ENCODE data around the gene MDN1. TPM values are rescaled to one million over a fixed set of nuclear protein-coding genes. Genes with fewer than 3 reads are reported as not detected.
A peak's percentile ranks its signal among the peaks of the same experiment; 100 is the strongest.

MDN1 gene
- total RNA-seq, 2 donors from 2014 or later, result 21.3 to 36.0 TPM

- Histone ChIP-seq H3K27me3 (replicated peaks; ENCODE audit: insufficient read depth) (no peaks in the 10 kb centered on the region), H3K4me3 (no peak overlapping the region), H3K9me3 (no peaks in the 10 kb centered on the region), H3K27ac (no peak overlapping the region), H3K4me1 (ENCODE audit: control insufficient read depth in 1 of 2, low read depth in 2 of 2) (no peaks in the 10 kb centered on the region), H3K36me3 (no peaks in the 10 kb centered on the region)
- no peak for ATAC-seq (ENCODE audit: insufficient number of reproducible peaks, low FRiP score, low read depth)
- DNase-seq (ENCODE audit: low spot score), result no peak
- no peak for TF ChIP-seq CTCF (IDR thresholded peaks at IDR 0.05)
Observed at GRCh38 chr6:89799096-89799495, 20.5 kb downstream of the MDN1 start.

DNA sequence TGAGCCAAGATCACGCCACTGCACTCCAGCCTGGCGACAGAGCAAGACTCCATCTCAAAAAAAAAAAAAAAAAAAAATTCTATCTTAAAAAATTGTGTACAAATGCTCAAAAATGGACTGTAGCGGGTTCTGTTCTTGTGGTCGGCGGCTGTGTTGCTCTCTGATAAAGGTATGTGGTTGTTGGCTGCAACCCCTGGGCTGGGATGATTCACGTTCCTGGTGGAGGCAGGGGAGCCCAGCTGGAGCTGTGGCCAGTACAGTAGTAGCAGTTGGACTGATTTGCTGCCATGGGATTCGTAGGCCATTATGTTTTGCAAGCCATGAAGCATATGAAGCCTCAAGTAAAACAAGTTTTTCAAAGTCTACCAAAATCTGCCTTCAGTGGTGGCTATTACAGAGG, 22.3 kb downstream of the MDN1 start:
- Histone ChIP-seq H3K27me3 (replicated peaks; ENCODE audit: insufficient read depth) (no peaks in the 10 kb centered on the region), H3K4me1 (ENCODE audit: control insufficient read depth in 1 of 2, low read depth in 2 of 2) (no peaks in the 10 kb centered on the region), H3K4me3 (no peak overlapping the region), H3K9me3 (no peaks in the 10 kb centered on the region), H3K36me3 (peaks cover 3% of the 10 kb centered on the region), H3K27ac (no peak overlapping the region)
- TF ChIP-seq CTCF (IDR thresholded peaks at IDR 0.05), result no peak
- DNase-seq (ENCODE audit: low spot score) (peak; percentile 24), ATAC-seq (ENCODE audit: insufficient number of reproducible peaks, low FRiP score, low read depth) (peak; percentile 58)

- Histone ChIP-seq H3K27me3 (replicated peaks; ENCODE audit: insufficient read depth) (no peaks in the 10 kb centered on the region), H3K36me3 (peaks cover 3% of the 10 kb centered on the region), H3K4me1 (ENCODE audit: control insufficient read depth in 1 of 2, low read depth in 2 of 2) (no peaks in the 10 kb centered on the region), H3K4me3 (no peak overlapping the region), H3K27ac (no peak overlapping the region), H3K9me3 (no peaks in the 10 kb centered on the region)
- no peak for TF ChIP-seq CTCF (IDR thresholded peaks at IDR 0.05)
- ATAC-seq (ENCODE audit: insufficient number of reproducible peaks, low FRiP score, low read depth) (no peak), DNase-seq (ENCODE audit: low spot score) (no peak)
Observed at GRCh38 chr6:89794324-89794723, 25.3 kb downstream of the MDN1 start.

DNA sequence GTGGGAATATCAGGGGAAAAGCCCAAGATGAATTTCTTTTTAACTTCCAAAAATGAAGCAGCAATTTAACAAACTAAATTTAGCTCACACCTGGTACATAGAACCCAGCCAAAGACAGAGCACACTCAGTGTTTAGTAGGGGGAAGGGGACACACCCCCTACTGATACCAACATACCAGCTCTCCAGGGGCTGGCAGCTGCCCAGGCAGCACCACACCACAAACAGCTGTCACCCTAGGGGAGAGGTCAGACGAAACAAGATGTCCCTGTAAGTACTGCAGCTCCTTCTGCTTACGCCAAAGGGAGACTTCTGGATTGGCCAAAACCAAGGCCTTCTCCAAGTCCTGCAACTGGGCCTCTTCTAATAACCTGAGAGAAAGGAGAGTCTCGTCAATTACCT, 26.0 kb downstream of the MDN1 start:
- Histone ChIP-seq H3K27me3 (replicated peaks; ENCODE audit: insufficient read depth) (no peaks in the 10 kb centered on the region), H3K4me3 (no peak overlapping the region), H3K36me3 (peaks cover 3% of the 10 kb centered on the region), H3K27ac (no peak overlapping the region), H3K4me1 (ENCODE audit: control insufficient read depth in 1 of 2, low read depth in 2 of 2) (no peaks in the 10 kb centered on the region), H3K9me3 (no peaks in the 10 kb centered on the region)
- TF ChIP-seq CTCF (IDR thresholded peaks at IDR 0.05), result no peak
- no peak for DNase-seq (ENCODE audit: low spot score)
- no peak for ATAC-seq (ENCODE audit: insufficient number of reproducible peaks, low FRiP score, low read depth)

DNA sequence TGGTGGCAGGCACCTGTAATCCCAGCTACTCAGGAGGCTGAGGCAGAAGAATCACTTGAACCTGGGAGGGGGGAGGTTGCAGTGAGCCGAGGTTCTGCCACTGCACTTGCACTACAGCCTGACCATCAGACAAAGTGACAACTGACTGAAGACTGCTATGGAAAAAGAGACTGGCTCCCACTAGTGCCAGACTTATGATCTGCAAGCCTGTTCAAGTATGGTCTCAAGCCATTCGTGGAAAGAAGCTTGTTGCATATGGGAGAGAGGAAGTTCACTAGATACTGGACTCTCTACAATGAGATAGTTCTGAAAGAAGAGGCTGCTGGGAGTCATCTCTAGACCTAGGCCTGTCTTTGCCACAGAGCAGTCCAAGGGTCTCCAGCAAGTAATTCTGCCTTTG, 26.7 kb downstream of the MDN1 start:
- DNase-seq (ENCODE audit: low spot score) (no peak), ATAC-seq (ENCODE audit: insufficient number of reproducible peaks, low FRiP score, low read depth) (no peak)
- Histone ChIP-seq H3K27ac (no peak overlapping the region), H3K4me3 (no peak overlapping the region), H3K4me1 (ENCODE audit: control insufficient read depth in 1 of 2, low read depth in 2 of 2) (no peaks in the 10 kb centered on the region), H3K27me3 (replicated peaks; ENCODE audit: insufficient read depth) (no peaks in the 10 kb centered on the region), H3K36me3 (peaks cover 3% of the 10 kb centered on the region), H3K9me3 (no peaks in the 10 kb centered on the region)
- TF ChIP-seq CTCF (IDR thresholded peaks at IDR 0.05), result no peak
